GM23338 (cell line): ENCODE measurements around the gene UBA1. TPM values are rescaled to one million over a fixed set of nuclear protein-coding genes. Genes with fewer than 3 reads are reported as not detected.

Source experiments
- ATAC-seq: fragments of 200-7000 bp; cut with Tn5 transposase; 3 replicates; pipeline ENCODE4 v1.9.1; 2020
- DNase-seq: peaks from one replicate; pipeline ENCODE4 v3.0.0-alpha.2; 2015; ENCODE audit warnings: low spot score
- H2AFZ ChIP-seq: fragments of 200-600 bp; sonication (generic); 2 replicates; pipeline ENCODE4 v1.8.0; 2016; ENCODE audit warnings: antibody characterized with exemption, mild to moderate bottlenecking, moderate library complexity
- H3F3A ChIP-seq: fragments of 200-600 bp; sonication (generic); replicated peaks from 2 replicates; pipeline ENCODE4 v1.8.0; 2017; ENCODE audit warnings: antibody characterized with exemption, mixed run types, low read depth
- H3K27ac ChIP-seq: fragments of 200-600 bp; sonication (generic); 2 replicates; pipeline ENCODE4 v1.6.1; 2016; ENCODE audit warnings: low read depth
- H3K27me3 ChIP-seq: fragments of 200-600 bp; sonication (generic); 2 replicates; pipeline ENCODE4 v1.8.0; 2016; ENCODE audit warnings: mild to moderate bottlenecking, mixed run types, moderate library complexity; ENCODE audit not compliant: insufficient read depth
- H3K36me3 ChIP-seq: fragments of 200-600 bp; sonication (generic); 2 replicates; pipeline ENCODE4 v1.8.0; 2016; ENCODE audit warnings: mild to moderate bottlenecking; ENCODE audit not compliant: insufficient read depth
- H3K4me1 ChIP-seq: fragments of 200-600 bp; sonication (generic); 2 replicates; pipeline ENCODE4 v1.8.0; 2016; ENCODE audit warnings: mild to moderate bottlenecking, moderate library complexity; ENCODE audit not compliant: insufficient read depth
- H3K4me2 ChIP-seq: fragments of 200-600 bp; sonication (generic); 2 replicates; pipeline ENCODE4 v1.7.1; 2017; ENCODE audit warnings: mixed run types
- H3K4me3 ChIP-seq: fragments of 200-600 bp; sonication (generic); 2 replicates; pipeline ENCODE4 v1.6.1; 2016; ENCODE audit warnings: mixed run types
- H3K79me2 ChIP-seq: fragments of 200-600 bp; sonication (generic); replicated peaks from 2 replicates; pipeline ENCODE4 v1.8.0; 2017; ENCODE audit warnings: mild to moderate bottlenecking; ENCODE audit not compliant: insufficient read depth
- H3K9me2 ChIP-seq: fragments of 200-600 bp; sonication (generic); 2 replicates; pipeline ENCODE4 v1.8.0; 2017; ENCODE audit not compliant: insufficient read depth
- H4K20me1 ChIP-seq: fragments of 200-600 bp; sonication (generic); replicated peaks from 2 replicates; pipeline ENCODE4 v1.8.0; 2017; ENCODE audit warnings: mild to moderate bottlenecking; ENCODE audit not compliant: insufficient read depth
- H3K27ac Mint-ChIP-seq: 2 replicates; pipeline ENCODE4 v1.8.0; 2020; ENCODE audit warnings: inconsistent platforms, mild to moderate bottlenecking, moderate library complexity, mixed read lengths
- H3K27me3 Mint-ChIP-seq: 3 replicates; pipeline ENCODE4 v1.8.0; 2022; ENCODE audit warnings: low read depth, mild to moderate bottlenecking, moderate library complexity, mixed read lengths, inconsistent platforms; ENCODE audit not compliant: insufficient read depth, poor library complexity
- H3K36me3 Mint-ChIP-seq: 3 replicates; pipeline ENCODE4 v1.8.0; 2021; ENCODE audit warnings: low read depth, mild to moderate bottlenecking, inconsistent platforms, moderate library complexity, mixed read lengths
- H3K4me1 Mint-ChIP-seq: 3 replicates; pipeline ENCODE4 v1.8.0; 2020; ENCODE audit warnings: mild to moderate bottlenecking, inconsistent platforms, mixed read lengths
- H3K4me3 Mint-ChIP-seq: 3 replicates; pipeline ENCODE4 v1.8.0; 2021; ENCODE audit warnings: moderate library complexity, mild to moderate bottlenecking, inconsistent platforms, mixed read lengths
- H3K9me3 Mint-ChIP-seq: 3 replicates; pipeline ENCODE4 v1.8.0; 2020; ENCODE audit warnings: moderate library complexity, mild to moderate bottlenecking, inconsistent platforms, mixed read lengths
- CREB1 ChIP-seq: fragments of 250-450 bp; sonication (Bioruptor Pico); IDR thresholded peaks from 2 replicates; pipeline ENCODE4 v1.5.0; 2020; ENCODE audit warnings: low read depth, mild to moderate bottlenecking, moderate library complexity
- EZH2phosphoT487 ChIP-seq: fragments of 200-600 bp; sonication (generic); IDR thresholded peaks from one replicate; pipeline ENCODE4 v1.8.1; 2018; ENCODE audit warnings: antibody characterized with exemption; ENCODE audit not compliant: unreplicated experiment
- JUNB ChIP-seq: IDR thresholded peaks from one replicate; pipeline ENCODE4 v1.6.1; 2016; ENCODE audit warnings: antibody characterized with exemption; ENCODE audit not compliant: unreplicated experiment
- NANOG ChIP-seq: IDR thresholded peaks from 2 replicates; pipeline ENCODE4 v1.6.1; 2016; ENCODE audit warnings: antibody characterized with exemption, borderline replicate concordance
- STAT1 ChIP-seq: IDR thresholded peaks from one replicate; pipeline ENCODE4 v1.6.1; 2016; ENCODE audit warnings: antibody characterized with exemption; ENCODE audit not compliant: unreplicated experiment
- ZNF114 ChIP-seq: fragments of 250-450 bp; sonication (Bioruptor Pico); IDR thresholded peaks from 2 replicates; pipeline ENCODE4 v1.5.0; 2020; ENCODE audit warnings: mild to moderate bottlenecking, moderate library complexity
- ZNF331 ChIP-seq: fragments of 250-450 bp; sonication (Bioruptor Pico); IDR thresholded peaks from 2 replicates; pipeline ENCODE4 v1.5.0; 2020; ENCODE audit warnings: low read depth, mild to moderate bottlenecking, moderate library complexity
- polyA plus RNA-seq: library from polyadenylated mRNA; unstranded; fragments of >200 nt; fragmentation: Nextera tagmentation; extraction: Ambion mirVana; gene quantifications from 2 replicates; pipeline ENCODE4 v1.2.1, GENCODE V29; 2016
- total RNA-seq: library from RNA; depleted of rRNA; stranded (reverse); fragments of >200 nt; shearing (Covaris generic); gene quantifications from 2 replicates; pipeline ENCODE4 v1.2.3, GENCODE V29; 2014
- TF ChIP-seq, protein P1 (sequence below): fragments of 250-450 bp; sonication (Bioruptor Pico); IDR thresholded peaks from 2 replicates; pipeline ENCODE4 v1.5.0; 2020; ENCODE audit warnings: mild to moderate bottlenecking, moderate library complexity
- TF ChIP-seq, protein P2 (sequence below): IDR thresholded peaks from one replicate; pipeline ENCODE4 v1.6.1; 2018; ENCODE audit warnings: antibody characterized with exemption; ENCODE audit not compliant: unreplicated experiment
- TF ChIP-seq, protein P3 (sequence below), 2 experiments: fragments of 200-600 bp in 1 of 2; sonication (generic) in 1 of 2; conservative IDR thresholded peaks; 2 replicates each; pipeline versions ENCODE4 v1.5.1 to v1.6.1; 2016 to 2017; ENCODE audit warnings: antibody characterized with exemption in 2 of 2, low read depth in 2 of 2, mild to moderate bottlenecking in 2 of 2, moderate library complexity in 1 of 2

Gene UBA1
- total and polyA plus RNA-seq, 2 experiments from 2014 or later: 104 to 377 TPM

DNA sequence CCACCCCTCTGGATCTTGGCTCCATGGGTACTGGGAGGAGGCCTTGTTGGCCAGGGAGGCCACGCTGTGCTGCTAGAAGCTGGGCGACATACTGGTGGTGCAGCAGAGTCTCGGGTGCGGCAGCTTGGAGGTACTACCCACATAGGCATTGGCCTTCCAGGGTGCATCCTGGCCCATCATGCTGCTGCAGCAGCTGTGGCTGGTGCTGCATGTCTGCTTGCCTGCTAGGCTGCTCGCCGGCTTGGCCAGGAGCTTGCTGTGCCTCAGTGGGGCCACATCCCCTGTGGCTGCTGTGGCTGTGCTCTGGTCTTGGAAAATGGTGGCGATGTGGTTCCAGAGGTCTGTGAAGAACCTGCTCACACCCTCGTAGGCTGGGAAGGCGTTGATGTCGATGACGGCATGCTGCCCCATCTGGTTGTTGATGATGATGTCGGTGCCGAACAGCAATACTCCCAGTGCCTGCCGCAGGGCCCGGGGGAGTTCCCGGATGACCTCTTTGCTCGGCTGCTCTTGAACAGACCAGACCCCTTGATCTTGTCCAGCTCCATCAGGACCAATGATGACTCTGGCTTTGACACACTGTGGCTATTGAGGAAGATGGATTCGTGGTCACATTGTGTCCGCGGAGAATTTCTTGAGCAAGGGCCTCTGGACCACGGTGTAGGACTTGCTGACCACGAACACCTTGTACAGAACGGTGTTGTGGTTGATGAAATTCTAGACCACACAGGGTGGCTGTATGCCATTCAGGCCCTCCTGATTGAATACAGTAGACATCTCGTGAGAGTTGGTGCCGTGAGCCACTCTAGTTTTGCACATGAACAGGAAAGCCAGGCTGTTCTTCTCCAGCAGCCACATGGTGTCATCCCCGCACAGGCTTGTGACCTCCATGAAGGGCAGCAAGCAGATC lies 36.8 kb upstream of the UBA1 start:
- TF ChIP-seq NANOG (no peak), ZNF331 (no peak), JUNB (no peak), EZH2phosphoT487 (no peak), ZNF114 (CRISPR knock-in tag) (no peak), STAT1 (no peak), CREB1 (CRISPR knock-in tag) (no peak)
- TF ChIP-seq, protein P1, sequence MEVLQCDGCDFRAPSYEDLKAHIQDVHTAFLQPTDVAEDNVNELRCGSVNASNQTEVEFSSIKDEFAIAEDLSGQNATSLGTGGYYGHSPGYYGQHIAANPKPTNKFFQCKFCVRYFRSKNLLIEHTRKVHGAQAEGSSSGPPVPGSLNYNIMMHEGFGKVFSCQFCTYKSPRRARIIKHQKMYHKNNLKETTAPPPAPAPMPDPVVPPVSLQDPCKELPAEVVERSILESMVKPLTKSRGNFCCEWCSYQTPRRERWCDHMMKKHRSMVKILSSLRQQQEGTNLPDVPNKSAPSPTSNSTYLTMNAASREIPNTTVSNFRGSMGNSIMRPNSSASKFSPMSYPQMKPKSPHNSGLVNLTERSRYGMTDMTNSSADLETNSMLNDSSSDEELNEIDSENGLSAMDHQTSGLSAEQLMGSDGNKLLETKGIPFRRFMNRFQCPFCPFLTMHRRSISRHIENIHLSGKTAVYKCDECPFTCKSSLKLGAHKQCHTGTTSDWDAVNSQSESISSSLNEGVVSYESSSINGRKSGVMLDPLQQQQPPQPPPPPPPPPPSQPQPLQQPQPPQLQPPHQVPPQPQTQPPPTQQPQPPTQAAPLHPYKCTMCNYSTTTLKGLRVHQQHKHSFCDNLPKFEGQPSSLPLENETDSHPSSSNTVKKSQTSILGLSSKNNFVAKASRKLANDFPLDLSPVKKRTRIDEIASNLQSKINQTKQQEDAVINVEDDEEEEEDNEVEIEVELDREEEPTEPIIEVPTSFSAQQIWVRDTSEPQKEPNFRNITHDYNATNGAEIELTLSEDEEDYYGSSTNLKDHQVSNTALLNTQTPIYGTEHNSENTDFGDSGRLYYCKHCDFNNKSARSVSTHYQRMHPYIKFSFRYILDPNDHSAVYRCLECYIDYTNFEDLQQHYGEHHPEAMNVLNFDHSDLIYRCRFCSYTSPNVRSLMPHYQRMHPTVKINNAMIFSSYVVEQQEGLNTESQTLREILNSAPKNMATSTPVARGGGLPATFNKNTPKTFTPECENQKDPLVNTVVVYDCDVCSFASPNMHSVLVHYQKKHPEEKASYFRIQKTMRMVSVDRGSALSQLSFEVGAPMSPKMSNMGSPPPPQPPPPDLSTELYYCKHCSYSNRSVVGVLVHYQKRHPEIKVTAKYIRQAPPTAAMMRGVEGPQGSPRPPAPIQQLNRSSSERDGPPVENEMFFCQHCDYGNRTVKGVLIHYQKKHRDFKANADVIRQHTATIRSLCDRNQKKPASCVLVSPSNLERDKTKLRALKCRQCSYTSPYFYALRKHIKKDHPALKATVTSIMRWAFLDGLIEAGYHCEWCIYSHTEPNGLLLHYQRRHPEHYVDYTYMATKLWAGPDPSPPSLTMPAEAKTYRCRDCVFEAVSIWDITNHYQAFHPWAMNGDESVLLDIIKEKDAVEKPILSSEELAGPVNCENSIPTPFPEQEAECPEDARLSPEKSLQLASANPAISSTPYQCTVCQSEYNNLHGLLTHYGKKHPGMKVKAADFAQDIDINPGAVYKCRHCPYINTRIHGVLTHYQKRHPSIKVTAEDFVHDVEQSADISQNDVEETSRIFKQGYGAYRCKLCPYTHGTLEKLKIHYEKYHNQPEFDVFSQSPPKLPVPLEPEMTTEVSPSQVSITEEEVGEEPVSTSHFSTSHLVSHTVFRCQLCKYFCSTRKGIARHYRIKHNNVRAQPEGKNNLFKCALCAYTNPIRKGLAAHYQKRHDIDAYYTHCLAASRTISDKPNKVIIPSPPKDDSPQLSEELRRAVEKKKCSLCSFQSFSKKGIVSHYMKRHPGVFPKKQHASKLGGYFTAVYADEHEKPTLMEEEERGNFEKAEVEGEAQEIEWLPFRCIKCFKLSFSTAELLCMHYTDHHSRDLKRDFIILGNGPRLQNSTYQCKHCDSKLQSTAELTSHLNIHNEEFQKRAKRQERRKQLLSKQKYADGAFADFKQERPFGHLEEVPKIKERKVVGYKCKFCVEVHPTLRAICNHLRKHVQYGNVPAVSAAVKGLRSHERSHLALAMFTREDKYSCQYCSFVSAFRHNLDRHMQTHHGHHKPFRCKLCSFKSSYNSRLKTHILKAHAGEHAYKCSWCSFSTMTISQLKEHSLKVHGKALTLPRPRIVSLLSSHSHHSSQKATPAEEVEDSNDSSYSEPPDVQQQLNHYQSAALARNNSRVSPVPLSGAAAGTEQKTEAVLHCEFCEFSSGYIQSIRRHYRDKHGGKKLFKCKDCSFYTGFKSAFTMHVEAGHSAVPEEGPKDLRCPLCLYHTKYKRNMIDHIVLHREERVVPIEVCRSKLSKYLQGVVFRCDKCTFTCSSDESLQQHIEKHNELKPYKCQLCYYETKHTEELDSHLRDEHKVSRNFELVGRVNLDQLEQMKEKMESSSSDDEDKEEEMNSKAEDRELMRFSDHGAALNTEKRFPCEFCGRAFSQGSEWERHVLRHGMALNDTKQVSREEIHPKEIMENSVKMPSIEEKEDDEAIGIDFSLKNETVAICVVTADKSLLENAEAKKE (CRISPR knock-in tag): no peak
- TF ChIP-seq, protein P2, sequence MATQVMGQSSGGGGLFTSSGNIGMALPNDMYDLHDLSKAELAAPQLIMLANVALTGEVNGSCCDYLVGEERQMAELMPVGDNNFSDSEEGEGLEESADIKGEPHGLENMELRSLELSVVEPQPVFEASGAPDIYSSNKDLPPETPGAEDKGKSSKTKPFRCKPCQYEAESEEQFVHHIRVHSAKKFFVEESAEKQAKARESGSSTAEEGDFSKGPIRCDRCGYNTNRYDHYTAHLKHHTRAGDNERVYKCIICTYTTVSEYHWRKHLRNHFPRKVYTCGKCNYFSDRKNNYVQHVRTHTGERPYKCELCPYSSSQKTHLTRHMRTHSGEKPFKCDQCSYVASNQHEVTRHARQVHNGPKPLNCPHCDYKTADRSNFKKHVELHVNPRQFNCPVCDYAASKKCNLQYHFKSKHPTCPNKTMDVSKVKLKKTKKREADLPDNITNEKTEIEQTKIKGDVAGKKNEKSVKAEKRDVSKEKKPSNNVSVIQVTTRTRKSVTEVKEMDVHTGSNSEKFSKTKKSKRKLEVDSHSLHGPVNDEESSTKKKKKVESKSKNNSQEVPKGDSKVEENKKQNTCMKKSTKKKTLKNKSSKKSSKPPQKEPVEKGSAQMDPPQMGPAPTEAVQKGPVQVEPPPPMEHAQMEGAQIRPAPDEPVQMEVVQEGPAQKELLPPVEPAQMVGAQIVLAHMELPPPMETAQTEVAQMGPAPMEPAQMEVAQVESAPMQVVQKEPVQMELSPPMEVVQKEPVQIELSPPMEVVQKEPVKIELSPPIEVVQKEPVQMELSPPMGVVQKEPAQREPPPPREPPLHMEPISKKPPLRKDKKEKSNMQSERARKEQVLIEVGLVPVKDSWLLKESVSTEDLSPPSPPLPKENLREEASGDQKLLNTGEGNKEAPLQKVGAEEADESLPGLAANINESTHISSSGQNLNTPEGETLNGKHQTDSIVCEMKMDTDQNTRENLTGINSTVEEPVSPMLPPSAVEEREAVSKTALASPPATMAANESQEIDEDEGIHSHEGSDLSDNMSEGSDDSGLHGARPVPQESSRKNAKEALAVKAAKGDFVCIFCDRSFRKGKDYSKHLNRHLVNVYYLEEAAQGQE: no peak
- TF ChIP-seq, protein P3, sequence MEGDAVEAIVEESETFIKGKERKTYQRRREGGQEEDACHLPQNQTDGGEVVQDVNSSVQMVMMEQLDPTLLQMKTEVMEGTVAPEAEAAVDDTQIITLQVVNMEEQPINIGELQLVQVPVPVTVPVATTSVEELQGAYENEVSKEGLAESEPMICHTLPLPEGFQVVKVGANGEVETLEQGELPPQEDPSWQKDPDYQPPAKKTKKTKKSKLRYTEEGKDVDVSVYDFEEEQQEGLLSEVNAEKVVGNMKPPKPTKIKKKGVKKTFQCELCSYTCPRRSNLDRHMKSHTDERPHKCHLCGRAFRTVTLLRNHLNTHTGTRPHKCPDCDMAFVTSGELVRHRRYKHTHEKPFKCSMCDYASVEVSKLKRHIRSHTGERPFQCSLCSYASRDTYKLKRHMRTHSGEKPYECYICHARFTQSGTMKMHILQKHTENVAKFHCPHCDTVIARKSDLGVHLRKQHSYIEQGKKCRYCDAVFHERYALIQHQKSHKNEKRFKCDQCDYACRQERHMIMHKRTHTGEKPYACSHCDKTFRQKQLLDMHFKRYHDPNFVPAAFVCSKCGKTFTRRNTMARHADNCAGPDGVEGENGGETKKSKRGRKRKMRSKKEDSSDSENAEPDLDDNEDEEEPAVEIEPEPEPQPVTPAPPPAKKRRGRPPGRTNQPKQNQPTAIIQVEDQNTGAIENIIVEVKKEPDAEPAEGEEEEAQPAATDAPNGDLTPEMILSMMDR (conservative IDR thresholded peaks at IDR 0.05; ENCODE audit: low read depth in 2 of 2): no peak
- H2AFZ ChIP-seq: no peak overlapping the region
- H3K9me2 ChIP-seq: no peaks in the 10 kb centered on the region
- peaks cover 2% of the 10 kb centered on the region for H3K27me3 Mint-ChIP-seq
- H3K4me1 Mint-ChIP-seq: no peaks in the 10 kb centered on the region
- DNase-seq (no peak), ATAC-seq (no peak)
- no peak overlapping the region for H3K27ac Mint-ChIP-seq
- no peaks in the 10 kb centered on the region; the same call in 1 of the 2 replicates for H4K20me1 ChIP-seq
- H3K4me3 ChIP-seq: no peak overlapping the region
- H3K27me3 ChIP-seq: no peaks in the 10 kb centered on the region
- H3K9me3 Mint-ChIP-seq: no peaks in the 10 kb centered on the region
- no peak overlapping the region for H3K4me3 Mint-ChIP-seq
- peaks cover 46% of the 10 kb centered on the region for H3K36me3 Mint-ChIP-seq
- no peaks in the 10 kb centered on the region for H3K4me1 ChIP-seq
- H3K79me2 ChIP-seq: peaks cover 76% of the 10 kb centered on the region
- H3F3A ChIP-seq: no peaks in the 10 kb centered on the region
- H3K36me3 ChIP-seq: no peaks in the 10 kb centered on the region
- H3K27ac ChIP-seq: no peak overlapping the region
- no peak overlapping the region for H3K4me2 ChIP-seq
